GM13977 (cell line): Measurements from ENCODE around the gene PHC2.

ENCODE experiments used
- DNase-seq: peaks from one replicate; pipeline ENCODE4 v3.0.0; 2012; ENCODE audit warnings: low spot score
- CTCF ChIP-seq: IDR thresholded peaks from 2 replicates; pipeline ENCODE4 v1.5.1; 2012; ENCODE audit warnings: mild to moderate bottlenecking, control low read depth; ENCODE audit not compliant: insufficient read depth; ENCODE audit errors: extremely low read depth, missing control alignments
- in situ Hi-C: fragments of 300-500 bp; cut with MboI; formaldehyde crosslinking; loops from one replicate; pipeline ENCODE4 v1.12.0; 2022; ENCODE audit warnings: low sequenced_read_pairs, low pct_unique_long_range_greater_than_20kb, mixed read lengths, inconsistent platforms; ENCODE audit not compliant: unreplicated experiment

The PHC2 gene

GRCh38 chr1:33387625-33388024, 43.3 kb downstream of the PHC2 start:
- in situ Hi-C loops, result no loop called here
- TF ChIP-seq CTCF, result no peak
- DNase-seq, result no peak

DNA sequence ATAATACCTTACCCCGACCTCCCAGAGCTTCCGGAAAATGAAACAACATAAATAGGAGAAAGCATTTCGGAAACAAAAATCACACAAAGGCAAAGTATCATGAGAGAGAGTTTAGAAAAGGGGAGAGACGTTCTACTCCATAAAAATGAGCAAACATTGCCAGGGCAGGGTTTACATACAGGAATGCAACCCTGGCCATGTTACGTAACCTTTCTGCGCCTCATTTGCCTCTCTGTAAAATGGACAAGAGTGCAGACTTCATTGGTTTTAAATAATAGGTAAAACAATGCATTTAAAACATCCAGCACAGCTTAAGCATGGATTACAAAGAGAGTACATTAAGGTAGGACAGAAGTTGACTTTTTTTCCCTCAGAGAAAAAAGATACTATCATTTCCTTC, 45.6 kb downstream of the PHC2 start:
- TF ChIP-seq CTCF, result no peak
- DNase-seq, result no peak
- in situ Hi-C loops, result no loop called here

DNA sequence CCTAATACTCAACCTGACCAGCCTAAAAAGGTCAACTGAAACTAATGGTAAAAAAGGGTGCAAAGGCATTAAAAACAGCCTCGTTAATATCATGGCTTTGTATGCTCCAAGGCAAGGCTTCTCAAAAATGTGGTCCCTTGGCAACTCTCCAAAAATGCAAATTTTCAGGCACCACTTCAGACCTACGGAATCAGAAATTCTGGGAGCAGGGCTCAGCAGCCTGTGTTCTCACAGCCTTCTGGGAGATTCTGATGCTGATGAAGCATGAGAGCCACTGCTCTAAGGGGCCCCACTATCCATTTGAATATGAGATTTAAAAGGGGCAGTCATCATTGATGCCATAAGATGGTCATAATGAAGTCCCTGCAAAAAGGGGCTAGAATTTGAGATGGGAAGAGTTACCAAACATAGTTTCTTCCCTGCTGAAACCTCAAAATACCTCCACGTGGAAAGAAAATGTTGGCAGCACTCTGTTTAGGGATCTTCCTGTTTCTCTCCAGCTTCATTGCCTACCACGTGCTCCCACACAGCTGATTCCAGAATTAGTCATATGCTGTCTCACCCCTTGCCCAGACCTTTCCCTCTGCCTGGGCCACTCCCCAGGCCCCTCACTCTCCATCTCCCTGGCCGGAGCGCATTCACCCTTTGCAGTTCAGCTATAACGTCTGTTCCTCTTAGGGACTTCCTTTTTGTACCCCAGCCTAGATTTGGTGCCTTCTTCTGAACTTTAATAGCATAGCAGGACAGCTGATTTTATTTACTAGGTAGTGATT, 46.7 kb downstream of the PHC2 start:
- DNase-seq, result no peak
- in situ Hi-C loops, result no loop called here
- TF ChIP-seq CTCF, result no peak

DNA sequence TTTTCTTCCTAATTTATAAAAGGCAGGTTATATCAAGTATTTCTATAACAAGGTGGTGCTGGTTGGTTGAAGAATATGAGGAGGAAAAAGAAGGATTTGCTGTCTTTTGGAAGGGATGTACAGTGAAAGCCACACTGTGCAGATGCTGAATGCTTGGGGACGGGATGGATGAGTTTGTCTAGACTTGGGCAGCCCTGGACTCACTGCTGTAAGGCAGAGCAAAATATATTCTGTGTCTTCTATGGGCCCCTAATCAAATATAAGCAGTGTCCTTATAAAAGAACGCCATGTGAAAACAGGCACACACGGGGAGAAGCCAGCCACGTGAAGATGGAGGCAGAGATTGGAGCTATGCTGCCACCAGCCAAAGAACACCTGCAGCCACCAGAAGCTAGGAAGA, 47.4 kb downstream of the PHC2 start:
- no peak for DNase-seq
- in situ Hi-C loops, result no loop called here
- TF ChIP-seq CTCF, result no peak

- TF ChIP-seq CTCF, result no peak
- in situ Hi-C loops, result no loop called here
- no peak for DNase-seq
These were observed 48.1 kb downstream of the PHC2 start for GRCh38 chr1:33382661-33383415.

GRCh38 chr1:33381977-33382376, 48.9 kb downstream of the PHC2 start:
- no peak for DNase-seq
- TF ChIP-seq CTCF, result no peak
- in situ Hi-C loops, result no loop called here
